ENCODE results near the gene TRAPPC12. TPM values are rescaled to one million over a fixed set of nuclear protein-coding genes. Genes with fewer than 3 reads are reported as not detected.

Gene TRAPPC12
- total RNA-seq, 6 donors from 2014 or later: 68.1 to 307 (median 91.5) TPM

DNA sequence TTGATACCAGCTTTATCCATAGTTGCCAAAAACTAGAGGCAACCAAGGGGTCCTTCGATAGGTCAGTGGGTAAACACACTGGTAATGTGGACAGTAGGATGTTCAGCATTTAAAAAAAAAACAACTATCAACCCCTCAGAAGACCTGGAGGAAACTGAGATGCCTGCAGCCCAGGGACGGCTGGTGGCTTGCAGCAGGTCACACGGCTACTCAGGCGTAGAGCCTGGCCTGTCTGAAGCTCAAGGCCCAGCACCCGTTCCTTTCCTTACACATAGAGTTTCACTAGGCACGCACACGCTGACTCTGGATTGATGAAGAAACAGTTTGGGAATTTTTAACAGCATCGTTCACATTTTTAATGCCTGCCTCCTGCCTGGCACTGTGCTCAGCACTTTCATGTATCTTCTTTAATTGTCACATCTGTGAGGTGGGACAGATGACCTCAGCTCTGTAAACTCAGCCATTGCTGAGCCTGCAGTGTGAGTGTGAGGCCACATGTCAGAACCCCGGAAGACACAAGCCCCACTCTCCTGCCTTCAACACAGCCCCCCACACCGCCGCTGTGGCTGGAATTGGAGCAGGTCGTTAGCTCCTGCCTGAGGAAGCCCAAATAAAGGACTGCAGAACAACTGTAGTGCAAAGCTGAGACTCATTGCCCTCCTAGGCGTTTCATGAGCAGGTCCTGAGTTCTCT lies 40.7 kb downstream of the TRAPPC12 start:
- no peaks in the 10 kb centered on the region for H3K27me3 ChIP-seq
- H3K36me3 ChIP-seq: peaks cover 3 to 63% (median 31%) of the 10 kb centered on the region in 4 donors
- no peak for DNase-seq
- H3K9me3 ChIP-seq: no peaks in the 10 kb centered on the region
- WGBS, 2 donors: 92% methylated on average over 13 of the region's 13 CpGs
- ATAC-seq (ENCODE audit: low FRiP score in 2 of 2): no peak
- no peak overlapping the region for H3K4me3 ChIP-seq
- TF ChIP-seq EP300 (IDR thresholded peaks at IDR 0.05) (no peak), POLR2AphosphoS5 (IDR thresholded peaks at IDR 0.05) (no peak), POLR2A (IDR thresholded peaks at IDR 0.05) (no peak)
- TF ChIP-seq, protein P1, sequence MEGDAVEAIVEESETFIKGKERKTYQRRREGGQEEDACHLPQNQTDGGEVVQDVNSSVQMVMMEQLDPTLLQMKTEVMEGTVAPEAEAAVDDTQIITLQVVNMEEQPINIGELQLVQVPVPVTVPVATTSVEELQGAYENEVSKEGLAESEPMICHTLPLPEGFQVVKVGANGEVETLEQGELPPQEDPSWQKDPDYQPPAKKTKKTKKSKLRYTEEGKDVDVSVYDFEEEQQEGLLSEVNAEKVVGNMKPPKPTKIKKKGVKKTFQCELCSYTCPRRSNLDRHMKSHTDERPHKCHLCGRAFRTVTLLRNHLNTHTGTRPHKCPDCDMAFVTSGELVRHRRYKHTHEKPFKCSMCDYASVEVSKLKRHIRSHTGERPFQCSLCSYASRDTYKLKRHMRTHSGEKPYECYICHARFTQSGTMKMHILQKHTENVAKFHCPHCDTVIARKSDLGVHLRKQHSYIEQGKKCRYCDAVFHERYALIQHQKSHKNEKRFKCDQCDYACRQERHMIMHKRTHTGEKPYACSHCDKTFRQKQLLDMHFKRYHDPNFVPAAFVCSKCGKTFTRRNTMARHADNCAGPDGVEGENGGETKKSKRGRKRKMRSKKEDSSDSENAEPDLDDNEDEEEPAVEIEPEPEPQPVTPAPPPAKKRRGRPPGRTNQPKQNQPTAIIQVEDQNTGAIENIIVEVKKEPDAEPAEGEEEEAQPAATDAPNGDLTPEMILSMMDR (IDR thresholded peaks at IDR 0.05): no peak
- peaks cover 0 to 6% (median 0%) of the 10 kb centered on the region in 4 donors for H3K4me1 ChIP-seq
- no peak overlapping the region for H3K27ac ChIP-seq

DNA sequence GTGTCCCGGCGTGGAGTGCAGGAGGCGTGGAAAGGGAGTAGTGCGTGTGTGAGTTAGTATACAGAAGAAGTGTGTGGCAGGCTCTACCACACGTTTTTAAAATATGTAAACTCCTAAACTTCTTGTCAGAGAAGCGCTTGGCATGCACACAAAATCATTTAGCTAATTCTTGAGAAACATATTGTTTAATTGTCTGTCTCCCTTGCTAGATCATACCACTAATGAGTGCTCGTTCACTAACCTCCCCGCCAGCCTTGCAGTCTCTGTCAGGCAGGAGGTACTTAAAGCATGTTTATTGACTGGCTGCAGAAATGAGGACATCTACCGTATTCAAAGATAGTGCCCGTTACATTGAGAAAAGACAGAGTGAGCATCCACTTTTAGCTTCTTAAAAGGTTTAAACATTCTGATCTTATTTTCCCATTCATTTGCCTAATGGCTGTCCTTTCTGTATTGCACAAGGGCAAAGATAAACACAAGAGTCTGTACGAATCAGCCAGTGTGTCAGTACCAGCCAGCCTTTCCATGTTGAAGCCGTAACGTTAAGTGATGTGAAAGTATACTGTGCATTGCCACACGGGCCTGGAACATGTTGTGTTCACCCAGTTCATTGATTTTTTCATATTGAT lies 41.4 kb downstream of the TRAPPC12 start:
- peaks cover 0 to 6% (median 0%) of the 10 kb centered on the region in 4 donors for H3K4me1 ChIP-seq
- H3K9me3 ChIP-seq: no peaks in the 10 kb centered on the region
- no peaks in the 10 kb centered on the region for H3K27me3 ChIP-seq
- H3K36me3 ChIP-seq: peaks cover 3 to 67% (median 33%) of the 10 kb centered on the region in 4 donors
- no peak for TF ChIP-seq POLR2A (IDR thresholded peaks at IDR 0.05)
- TF ChIP-seq, protein P1 (IDR thresholded peaks at IDR 0.05): no peak
- no peak for TF ChIP-seq EP300 (IDR thresholded peaks at IDR 0.05)
- TF ChIP-seq POLR2AphosphoS5 (IDR thresholded peaks at IDR 0.05): no peak
- DNase-seq (no peak), ATAC-seq (ENCODE audit: low FRiP score in 2 of 2) (no peak)
- no peak overlapping the region for H3K4me3 ChIP-seq
- 87 to 89% methylated on average over 14 of the region's 14 CpGs for WGBS, 2 donors
- no peak overlapping the region for H3K27ac ChIP-seq

DNA sequence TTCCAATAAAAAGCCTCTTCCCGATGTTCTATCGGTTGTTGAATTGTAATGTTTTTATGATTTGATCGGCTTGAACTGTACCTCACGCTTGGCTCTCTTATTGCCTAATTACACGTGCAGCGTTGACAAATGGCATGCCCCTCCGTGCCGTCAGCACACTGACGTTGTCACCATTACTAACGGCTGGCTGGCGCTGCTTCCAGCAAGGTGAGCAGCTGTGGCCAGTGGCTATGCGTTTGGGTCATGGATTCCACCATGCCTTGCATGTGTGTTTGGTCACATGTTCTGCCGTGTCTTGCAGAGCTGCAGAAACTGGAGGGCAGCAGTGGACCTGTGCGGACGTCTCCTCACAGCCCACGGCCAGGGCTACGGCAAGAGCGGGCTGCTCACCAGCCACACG lies 42.1 kb downstream of the TRAPPC12 start:
- Histone ChIP-seq H3K4me1 (peaks cover 0 to 6% (median 0%) of the 10 kb centered on the region in 4 donors), H3K4me3 (no peak overlapping the region), H3K27ac (no peak overlapping the region), H3K36me3 (peaks cover 3 to 74% (median 38%) of the 10 kb centered on the region in 4 donors), H3K27me3 (no peaks in the 10 kb centered on the region), H3K9me3 (no peaks in the 10 kb centered on the region)
- ATAC-seq (ENCODE audit: low FRiP score in 2 of 2) (no peak), DNase-seq (no peak)
- WGBS, 2 donors: 92 to 95% methylated on average over 19 of the region's 19 CpGs
- TF ChIP-seq EP300 (IDR thresholded peaks at IDR 0.05) (no peak), POLR2AphosphoS5 (IDR thresholded peaks at IDR 0.05) (no peak), POLR2A (IDR thresholded peaks at IDR 0.05) (no peak)
- TF ChIP-seq, protein P1 (IDR thresholded peaks at IDR 0.05): no peak

DNA sequence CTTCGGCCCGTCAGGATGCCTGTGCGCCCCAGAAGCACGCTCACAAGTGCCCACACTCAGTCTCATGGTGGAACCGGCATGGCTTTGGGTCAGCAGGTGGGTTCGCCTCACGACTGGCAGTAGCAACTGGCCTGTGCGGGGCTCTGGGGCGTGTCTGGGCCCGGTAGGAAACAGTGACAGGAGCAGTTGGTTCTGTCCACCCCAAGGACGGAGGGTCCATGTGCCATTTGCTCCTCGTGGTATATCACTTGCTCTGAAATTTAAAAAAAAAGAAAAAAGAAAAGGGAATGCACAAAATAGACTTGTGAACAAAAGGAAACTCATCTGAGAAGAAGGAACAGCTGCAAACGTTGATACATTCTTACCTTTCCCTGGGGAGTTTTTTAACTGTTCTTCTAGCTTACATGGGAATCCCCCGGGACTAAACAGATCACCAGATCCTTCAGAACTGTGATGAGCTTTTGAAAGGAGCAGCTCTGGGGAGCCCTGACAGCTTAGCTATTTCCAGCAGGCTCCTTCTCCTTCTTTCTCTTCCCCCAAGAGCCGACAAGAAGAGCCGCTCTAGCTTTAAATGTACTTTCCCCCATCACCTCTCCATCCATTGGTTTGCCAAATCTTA lies 42.8 kb downstream of the TRAPPC12 start:
- TF ChIP-seq EP300 (IDR thresholded peaks at IDR 0.05) (no peak), POLR2AphosphoS5 (IDR thresholded peaks at IDR 0.05) (no peak), POLR2A (IDR thresholded peaks at IDR 0.05) (no peak)
- TF ChIP-seq, protein P1 (IDR thresholded peaks at IDR 0.05): no peak
- Histone ChIP-seq H3K36me3 (peaks cover 1 to 81% (median 43%) of the 10 kb centered on the region in 4 donors), H3K4me1 (peaks cover 0 to 6% (median 0%) of the 10 kb centered on the region in 4 donors), H3K27me3 (no peaks in the 10 kb centered on the region), H3K4me3 (no peak overlapping the region), H3K27ac (no peak overlapping the region), H3K9me3 (no peaks in the 10 kb centered on the region)
- DNase-seq (no peak), ATAC-seq (ENCODE audit: low FRiP score in 2 of 2) (peak in 1 of 2 donors; percentile 41)
- 88 to 93% methylated on average over 13 to 16 of the region's 16 CpGs for WGBS, 2 donors
